Measurements from ENCODE around the gene ZEB2. TPM values are rescaled to one million over a fixed set of nuclear protein-coding genes. Genes with fewer than 3 reads are reported as not detected.

Gene ZEB2
- total and polyA plus RNA-seq, 5 donors: 40.2 to 147 (median 135) TPM

DNA sequence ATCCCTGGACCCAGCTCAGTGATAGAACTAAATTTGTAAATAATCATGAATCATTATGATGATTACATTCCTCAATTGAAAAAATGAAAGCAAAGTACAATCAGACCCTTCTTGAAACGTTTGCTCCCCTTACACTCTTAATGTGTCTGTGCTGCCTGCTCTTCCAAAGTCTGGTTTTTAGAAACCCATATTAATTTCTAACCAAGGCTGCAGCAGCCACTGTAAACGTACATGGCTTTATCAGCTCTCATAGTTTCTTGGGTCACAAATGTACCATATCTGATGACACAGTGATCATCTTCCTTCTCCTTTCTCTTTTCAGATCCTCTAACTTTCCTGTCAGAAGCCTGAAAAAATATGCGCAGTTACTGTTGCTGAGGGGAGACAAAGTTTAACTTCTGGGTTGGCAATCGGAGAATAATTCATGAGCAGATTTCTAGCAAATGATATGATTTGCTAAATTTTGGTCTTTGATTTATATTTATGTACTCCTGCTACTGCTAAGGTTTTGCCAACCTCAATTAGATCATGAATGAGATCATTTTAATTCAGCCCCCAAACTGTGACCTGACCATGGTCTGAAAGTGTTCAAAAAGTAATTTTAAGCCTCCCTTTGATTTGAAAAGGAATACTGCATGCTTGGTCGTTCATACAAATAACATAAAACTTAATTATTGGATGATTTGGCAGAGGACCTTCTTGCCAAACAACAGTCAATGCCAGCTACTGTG is 12.3 kb downstream of the ZEB2 start:
- Histone ChIP-seq H3K4me3 (ENCODE audit: low read length) (peak overlapping the region; percentile 40), H3K27ac (ENCODE audit: low read length) (peak overlapping the region; percentile 98), H3K27me3 (ENCODE audit: control insufficient read depth, insufficient read depth) (no peaks in the 10 kb centered on the region), H3K9me3 (ENCODE audit: control insufficient read depth, low read length) (no peaks in the 10 kb centered on the region), H3K4me1 (ENCODE audit: control insufficient read depth, insufficient read depth, low read length) (peaks cover 10% of the 10 kb centered on the region)
- 18% methylated on average over 5 of the region's 5 CpGs for WGBS
- ATAC-seq: no peak
- intact Hi-C loops (cut with DNase I): no loop called here
- DNase-seq: no peak

DNA sequence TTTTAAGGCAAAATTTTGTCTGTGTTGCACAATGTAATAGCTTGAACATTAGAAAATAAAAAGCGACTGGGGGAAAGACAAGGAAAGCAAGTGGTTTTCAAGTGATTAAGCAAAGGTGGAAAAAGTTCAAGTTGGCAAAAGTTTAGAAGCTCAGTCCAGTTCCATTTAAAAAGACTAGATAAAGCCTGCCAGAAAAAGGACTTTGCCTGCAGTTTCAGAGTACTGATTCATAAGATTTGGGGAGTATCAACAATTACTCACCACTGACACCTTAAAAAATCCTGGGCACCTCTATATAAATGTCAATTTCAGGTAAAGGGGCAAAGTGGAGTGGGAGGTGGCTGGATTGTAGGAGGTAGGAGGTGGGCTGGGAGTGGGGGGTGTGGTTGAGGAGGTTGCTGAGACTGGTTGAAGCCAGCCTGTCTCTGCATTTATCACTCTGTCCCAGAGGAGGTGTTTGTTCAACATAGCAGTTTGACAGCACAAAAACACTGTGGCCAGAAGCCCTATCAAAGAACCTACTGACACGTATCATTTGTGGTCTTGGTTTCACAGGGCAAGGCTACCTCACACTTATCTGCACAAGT is 14.6 kb downstream of the ZEB2 start:
- peak overlapping the region; percentile 10 for H3K27ac ChIP-seq (ENCODE audit: low read length)
- peaks cover 13% of the 10 kb centered on the region for H3K4me1 ChIP-seq (ENCODE audit: control insufficient read depth, insufficient read depth, low read length)
- H3K4me3 ChIP-seq (ENCODE audit: low read length): no peak overlapping the region

DNA sequence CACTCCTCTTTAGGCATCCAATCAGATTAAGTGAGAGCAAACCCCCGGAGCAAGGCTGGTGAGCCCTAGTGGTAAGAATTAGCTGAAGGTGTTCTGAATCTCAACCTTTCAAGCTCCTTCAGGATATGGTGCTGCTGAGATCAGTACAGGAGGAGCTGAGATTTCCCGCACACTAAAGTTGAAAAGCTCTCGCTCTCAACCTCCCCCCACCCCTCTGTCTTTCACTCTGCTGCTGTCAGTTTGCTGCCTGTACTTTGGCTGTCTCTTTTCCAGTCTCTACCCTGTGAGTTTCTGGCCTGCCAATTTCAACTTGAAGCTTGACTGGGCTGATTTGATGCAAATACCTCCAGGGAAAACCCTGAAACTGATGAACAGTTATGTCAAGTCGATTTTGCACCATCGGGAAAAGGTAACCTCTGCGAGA is 15.7 kb downstream of the ZEB2 start:
- ATAC-seq (peak; percentile 34 to 38), DNase-seq (no peak)
- no peaks in the 10 kb centered on the region for H3K9me3 ChIP-seq (ENCODE audit: control insufficient read depth, low read length)
- H3K4me1 ChIP-seq (ENCODE audit: control insufficient read depth, insufficient read depth, low read length): peaks cover 11% of the 10 kb centered on the region
- 26% methylated on average over 6 of the region's 6 CpGs for WGBS
- H3K27ac ChIP-seq (ENCODE audit: low read length): peak overlapping the region; percentile 97
- H3K27me3 ChIP-seq (ENCODE audit: control insufficient read depth, insufficient read depth): no peaks in the 10 kb centered on the region
- intact Hi-C loops (cut with DNase I): loop anchor here in 1 of 4 donors (5.0 kb wide), 1 partner anchor 37 kb away; no protein-coding TSS in a partner anchor
- peak overlapping the region; percentile 28 for H3K4me3 ChIP-seq (ENCODE audit: low read length)

More for the DNA sequence above, 14.6 kb downstream of the ZEB2 start:
- DNase-seq: peak; percentile 34 to 72 (median 55)
- ATAC-seq: peak; percentile 78 to 82
- no peaks in the 10 kb centered on the region for H3K9me3 ChIP-seq (ENCODE audit: control insufficient read depth, low read length)
- intact Hi-C loops (cut with DNase I): no loop called here
- 29% methylated on average over 2 of the region's 2 CpGs for WGBS
- no peaks in the 10 kb centered on the region for H3K27me3 ChIP-seq (ENCODE audit: control insufficient read depth, insufficient read depth)

DNA sequence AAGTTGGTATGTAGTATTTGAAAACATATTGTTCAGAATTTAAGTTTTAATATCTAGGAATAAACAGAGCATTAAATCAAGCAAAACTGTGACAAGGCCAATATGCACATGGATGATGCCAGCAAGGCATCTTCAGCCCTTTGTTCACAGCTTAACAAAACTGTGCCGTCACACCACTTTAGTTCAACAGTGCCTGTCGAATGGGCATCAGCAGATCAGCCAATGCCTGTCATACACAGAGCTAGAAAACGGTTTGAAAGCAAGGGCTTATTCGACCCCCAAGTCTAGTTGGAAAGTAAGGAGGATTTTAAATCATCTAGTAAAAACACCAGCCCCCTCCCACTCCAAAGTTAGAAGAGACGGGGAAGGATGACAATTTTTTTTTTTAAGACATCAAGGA is 16.7 kb downstream of the ZEB2 start:
- intact Hi-C loops (cut with DNase I): loop anchor here in 1 of 4 donors (5.0 kb wide), 1 partner anchor 36 kb away; no protein-coding TSS in a partner anchor
- H3K27ac ChIP-seq (ENCODE audit: low read length): peak overlapping the region; percentile 92
- peak overlapping the region; percentile 25 for H3K4me3 ChIP-seq (ENCODE audit: low read length)
- H3K9me3 ChIP-seq (ENCODE audit: control insufficient read depth, low read length): no peaks in the 10 kb centered on the region
- WGBS: 46% methylated on average over 5 of the region's 5 CpGs
- no peak for DNase-seq
- ATAC-seq: no peak
- H3K27me3 ChIP-seq (ENCODE audit: control insufficient read depth, insufficient read depth): no peaks in the 10 kb centered on the region
- H3K4me1 ChIP-seq (ENCODE audit: control insufficient read depth, insufficient read depth, low read length): peaks cover 12% of the 10 kb centered on the region

DNA sequence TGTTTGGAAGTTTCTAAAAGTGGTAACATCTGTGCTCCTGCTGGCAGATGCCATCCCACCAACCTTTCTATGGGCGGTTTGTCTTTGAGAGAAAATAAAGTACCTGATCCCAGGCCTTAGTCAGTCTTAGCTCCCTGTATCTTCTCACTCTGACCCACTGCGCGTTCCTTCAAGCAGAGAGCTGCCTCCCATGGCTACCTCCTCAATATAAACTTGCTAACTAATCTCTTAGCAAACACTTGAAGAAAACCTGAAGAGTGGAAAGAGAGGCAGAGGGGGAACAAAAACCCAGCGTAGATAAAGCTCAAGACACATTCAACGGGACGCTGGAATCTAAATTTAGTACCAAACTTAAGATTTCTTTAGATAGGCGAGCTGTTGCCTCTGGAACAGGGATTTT is 17.6 kb downstream of the ZEB2 start:
- Histone ChIP-seq H3K4me1 (ENCODE audit: control insufficient read depth, insufficient read depth, low read length) (peaks cover 12% of the 10 kb centered on the region), H3K27me3 (ENCODE audit: control insufficient read depth, insufficient read depth) (no peaks in the 10 kb centered on the region), H3K4me3 (ENCODE audit: low read length) (peak overlapping the region; percentile 10), H3K27ac (ENCODE audit: low read length) (peak overlapping the region; percentile 90), H3K9me3 (ENCODE audit: control insufficient read depth, low read length) (no peaks in the 10 kb centered on the region)
- ATAC-seq (no peak), DNase-seq (no peak)
- intact Hi-C loops (cut with DNase I): loop anchor here in 1 of 4 donors (5.0 kb wide), 1 partner anchor 35 kb away; no protein-coding TSS in a partner anchor
- WGBS: 41% methylated on average over 7 of the region's 7 CpGs

DNA sequence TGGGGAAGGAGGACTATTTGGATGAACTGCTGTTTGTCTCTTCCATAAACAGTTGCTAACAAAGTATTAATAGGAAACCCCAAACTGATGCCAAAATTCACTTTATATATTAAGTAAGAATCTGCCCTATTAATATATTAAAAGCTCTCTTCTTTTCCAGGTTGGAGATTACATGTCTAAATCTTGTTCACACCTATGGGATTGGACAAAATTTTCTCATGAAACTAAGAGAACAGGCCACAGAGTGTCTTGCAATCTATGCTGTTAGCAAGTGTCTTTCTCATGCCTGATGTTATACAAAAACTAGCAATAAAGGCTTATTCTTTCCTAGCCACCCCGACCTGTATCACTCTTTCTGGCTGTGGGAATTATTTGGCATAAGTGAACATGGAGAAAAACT is 18.3 kb downstream of the ZEB2 start:
- peaks cover 17% of the 10 kb centered on the region for H3K4me1 ChIP-seq (ENCODE audit: control insufficient read depth, insufficient read depth, low read length)
- 65% methylated on average over 1 of the region's 1 CpG for WGBS
- no peak for DNase-seq
- ATAC-seq: no peak
- intact Hi-C loops (cut with DNase I): loop anchor here in 1 of 4 donors (5.0 kb wide), 1 partner anchor 34 kb away; no protein-coding TSS in a partner anchor
- no peaks in the 10 kb centered on the region for H3K27me3 ChIP-seq (ENCODE audit: control insufficient read depth, insufficient read depth)
- no peak overlapping the region for H3K4me3 ChIP-seq (ENCODE audit: low read length)
- H3K27ac ChIP-seq (ENCODE audit: low read length): no peak overlapping the region
- H3K9me3 ChIP-seq (ENCODE audit: control insufficient read depth, low read length): no peaks in the 10 kb centered on the region

DNA sequence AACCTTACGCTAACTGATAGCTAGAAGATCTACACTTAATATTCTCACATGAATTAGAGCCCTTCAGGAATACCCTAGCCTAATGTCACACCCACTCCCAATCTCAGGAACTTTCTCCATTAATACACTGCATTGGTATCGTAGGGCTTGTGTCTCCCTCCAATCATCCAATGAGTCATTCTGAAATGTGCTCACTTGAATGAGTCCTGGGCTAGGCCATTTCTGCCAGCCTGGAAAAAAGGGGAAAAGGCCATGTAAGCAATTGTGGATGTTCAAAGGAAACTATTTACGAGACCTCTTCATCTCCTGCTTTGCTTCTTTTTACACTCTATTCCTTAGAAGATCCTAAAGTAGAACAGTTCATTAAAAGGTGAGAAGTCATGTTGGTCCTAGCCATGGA is 18.8 kb downstream of the ZEB2 start:
- no peak for ATAC-seq
- 72% methylated on average over 3 of the region's 3 CpGs for WGBS
- Histone ChIP-seq H3K4me3 (ENCODE audit: low read length) (no peak overlapping the region), H3K4me1 (ENCODE audit: control insufficient read depth, insufficient read depth, low read length) (peaks cover 17% of the 10 kb centered on the region), H3K27ac (ENCODE audit: low read length) (no peak overlapping the region), H3K9me3 (ENCODE audit: control insufficient read depth, low read length) (no peaks in the 10 kb centered on the region), H3K27me3 (ENCODE audit: control insufficient read depth, insufficient read depth) (no peaks in the 10 kb centered on the region)
- intact Hi-C loops (cut with DNase I): loop anchor here in 1 of 4 donors (5.0 kb wide), 1 partner anchor 34 kb away; no protein-coding TSS in a partner anchor
- DNase-seq: no peak

DNA sequence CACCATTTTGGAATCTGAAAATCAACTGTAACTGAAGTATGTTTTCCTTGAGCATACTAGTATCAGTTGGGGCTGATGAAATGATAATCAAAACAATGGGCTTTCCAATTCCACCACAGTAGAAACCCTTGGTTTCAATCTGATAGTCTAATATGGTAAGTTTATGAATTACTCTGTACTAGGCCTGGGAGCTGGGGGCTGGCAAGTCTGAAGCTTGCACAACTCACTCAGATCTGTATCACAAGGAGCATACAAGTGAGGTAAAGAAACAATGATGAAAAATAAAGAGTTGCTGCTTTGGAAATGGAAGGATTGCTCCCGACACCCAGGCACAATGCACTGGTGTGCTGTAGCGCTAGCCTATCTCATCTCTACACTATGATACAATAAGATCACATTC is 19.4 kb downstream of the ZEB2 start:
- H3K4me1 ChIP-seq (ENCODE audit: control insufficient read depth, insufficient read depth, low read length): peaks cover 20% of the 10 kb centered on the region
- intact Hi-C loops (cut with DNase I): loop anchor here in 1 of 4 donors (5.0 kb wide), 1 partner anchor 33 kb away; no protein-coding TSS in a partner anchor
- H3K27me3 ChIP-seq (ENCODE audit: control insufficient read depth, insufficient read depth): no peaks in the 10 kb centered on the region
- ATAC-seq (no peak), DNase-seq (no peak)
- H3K9me3 ChIP-seq (ENCODE audit: control insufficient read depth, low read length): no peaks in the 10 kb centered on the region
- no peak overlapping the region for H3K4me3 ChIP-seq (ENCODE audit: low read length)
- WGBS: 93% methylated on average over 2 of the region's 2 CpGs
- H3K27ac ChIP-seq (ENCODE audit: low read length): peak overlapping the region; percentile 50

DNA sequence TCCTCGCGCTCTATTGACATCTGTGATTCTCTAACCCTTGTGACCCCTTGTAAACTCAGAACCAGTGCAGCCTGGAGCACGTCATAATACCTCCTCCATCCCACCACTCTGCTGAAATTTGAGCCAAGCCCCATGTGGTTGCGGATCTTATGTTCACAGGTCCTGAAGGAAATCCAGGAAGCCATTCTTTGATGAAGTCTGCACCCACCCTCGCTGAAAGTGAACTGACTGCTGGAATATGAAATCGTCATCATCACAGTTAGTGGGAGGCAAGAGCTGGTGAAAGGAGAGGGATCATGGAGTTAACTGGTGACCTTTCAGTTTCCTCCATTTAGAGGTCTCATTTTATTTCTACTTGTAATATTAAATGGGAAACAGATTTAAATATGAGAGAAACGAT is 21.6 kb downstream of the ZEB2 start:
- 67% methylated on average over 7 of the region's 7 CpGs for WGBS
- H3K27ac ChIP-seq (ENCODE audit: low read length): no peak overlapping the region
- no peaks in the 10 kb centered on the region for H3K9me3 ChIP-seq (ENCODE audit: control insufficient read depth, low read length)
- peaks cover 19% of the 10 kb centered on the region for H3K4me1 ChIP-seq (ENCODE audit: control insufficient read depth, insufficient read depth, low read length)
- H3K27me3 ChIP-seq (ENCODE audit: control insufficient read depth, insufficient read depth): no peaks in the 10 kb centered on the region
- no peak for ATAC-seq
- H3K4me3 ChIP-seq (ENCODE audit: low read length): no peak overlapping the region
- intact Hi-C loops (cut with DNase I): no loop called here
- DNase-seq: no peak

DNA sequence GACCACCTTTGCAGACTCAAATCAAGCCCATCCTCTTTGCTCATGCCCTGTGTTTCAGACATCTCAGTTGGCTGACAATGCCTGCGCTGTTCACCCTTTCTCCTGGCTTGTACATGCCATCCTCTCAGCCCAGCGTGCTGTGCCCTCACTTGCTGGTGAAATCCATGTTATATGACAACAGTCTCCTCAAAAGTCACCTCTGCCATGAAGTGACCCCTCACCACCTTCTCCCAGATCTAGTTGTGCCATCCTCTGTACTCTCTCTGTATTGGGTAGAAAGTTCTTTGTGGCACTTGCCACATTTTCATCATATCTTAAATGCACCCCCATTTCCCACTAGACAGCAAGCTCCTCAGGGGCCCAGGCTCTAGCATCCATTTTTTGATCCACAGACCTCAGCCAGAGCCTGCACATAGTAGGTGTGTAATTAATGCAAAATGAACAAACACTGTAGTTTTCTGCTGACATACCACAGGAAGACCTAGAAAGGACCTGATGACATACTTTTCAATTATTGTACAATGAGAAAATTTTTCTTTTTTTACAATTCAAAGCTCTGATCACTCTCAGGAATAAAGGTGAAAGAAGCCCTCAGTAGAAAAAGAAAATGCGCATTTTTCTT is 22.8 kb downstream of the ZEB2 start:
- Histone ChIP-seq H3K4me3 (ENCODE audit: low read length) (no peak overlapping the region), H3K9me3 (ENCODE audit: control insufficient read depth, low read length) (no peaks in the 10 kb centered on the region), H3K27me3 (ENCODE audit: control insufficient read depth, insufficient read depth) (no peaks in the 10 kb centered on the region), H3K4me1 (ENCODE audit: control insufficient read depth, insufficient read depth, low read length) (peaks cover 15% of the 10 kb centered on the region), H3K27ac (ENCODE audit: low read length) (peak overlapping the region; percentile 87)
- DNase-seq (no peak), ATAC-seq (peak; percentile 27 to 34)
- 86% methylated on average over 3 of the region's 3 CpGs for WGBS
- intact Hi-C loops (cut with DNase I): no loop called here

All from right cardiac atrium (tissue), 5 donors.